K562 (cell line): ENCODE measurements around the gene FBXW12. TPM values are rescaled to one million over a fixed set of nuclear protein-coding genes. Genes with fewer than 3 reads are reported as not detected.

Experiments used
- C11orf30 ChIP-seq: fragments of 450-650 bp; IDR thresholded peaks from 2 replicates; pipeline ENCODE4 v1.6.1; 2016; ENCODE audit warnings: low read depth, mild to moderate bottlenecking
- CBX3 ChIP-seq, 2 experiments: IDR thresholded peaks; 1 replicate in 1 of 2; 2 replicates in 1 of 2; pipeline ENCODE4 v1.6.1; 2012; ENCODE audit warnings: inconsistent platforms in 2 of 2, low read length in 2 of 2, borderline replicate concordance in 1 of 2, control low read depth in 1 of 2
- CHD2 ChIP-seq: IDR thresholded peaks from 2 replicates; pipeline ENCODE4 v1.6.1; 2011; ENCODE audit warnings: low read depth, low read length
- ESRRA ChIP-seq: fragments of 450-650 bp; IDR thresholded peaks from 2 replicates; pipeline ENCODE4 v1.6.1; 2014; ENCODE audit warnings: low read depth, mild to moderate bottlenecking, moderate library complexity, borderline replicate concordance
- FIP1L1 ChIP-seq: fragments of 200-400 bp; formaldehyde crosslinking; IDR thresholded peaks from 2 replicates; pipeline ENCODE4 v1.6.1; 2018; ENCODE audit warnings: mild to moderate bottlenecking, low read depth, low read length; ENCODE audit not compliant: poor library complexity, severe bottlenecking
- FOS ChIP-seq: IDR thresholded peaks from 3 replicates; pipeline ENCODE4 v1.6.1; 2011; ENCODE audit not compliant: insufficient read length; ENCODE audit errors: extremely low read depth
- FOXK2 ChIP-seq, 2 experiments: fragments of 450-650 bp; IDR thresholded peaks in 1 of 2; conservative IDR thresholded peaks in 1 of 2; 2 replicates each; pipeline ENCODE4 v1.6.1; 2016; ENCODE audit warnings: low read depth in 2 of 2, mild to moderate bottlenecking in 1 of 2
- FOXO4 ChIP-seq: fragments of 450-650 bp; formaldehyde crosslinking; IDR thresholded peaks from 2 replicates; pipeline ENCODE4 v1.4.0; 2020; ENCODE audit warnings: mild to moderate bottlenecking, moderate library complexity
- HINFP ChIP-seq: fragments of 450-650 bp; conservative IDR thresholded peaks from 2 replicates; pipeline ENCODE4 v1.6.1; 2016; ENCODE audit warnings: missing genetic modification characterization, low read depth, mild to moderate bottlenecking, control low read depth, missing compliant biosample characterization
- HMG20B ChIP-seq: fragments of 250-450 bp; sonication (Bioruptor Pico); IDR thresholded peaks from 2 replicates; pipeline ENCODE4 v1.5.0; 2021; ENCODE audit warnings: mild to moderate bottlenecking
- NCOA4 ChIP-seq: fragments of 450-650 bp; IDR thresholded peaks from 2 replicates; pipeline ENCODE4 v1.6.1; 2018; ENCODE audit warnings: mild to moderate bottlenecking; ENCODE audit not compliant: partially characterized antibody
- NR2C2 ChIP-seq, 2 experiments: fragments of 200-800 bp in 1 of 2; sonication (Bioruptor generic) in 1 of 2; sonication (generic) in 1 of 2; formaldehyde crosslinking in 1 of 2; IDR thresholded peaks; 2 replicates each; pipeline versions ENCODE4 v1.6.1 to v1.8.0; 2016 to 2022; ENCODE audit warnings: mild to moderate bottlenecking in 1 of 2, missing compliant biosample characterization in 1 of 2, missing genetic modification characterization in 1 of 2, missing genetic modification reagents in 1 of 2
- PHF8 ChIP-seq: fragments of 200-600 bp; sonication (generic); IDR thresholded peaks from 2 replicates; pipeline ENCODE4 v1.6.1; 2012; ENCODE audit warnings: mixed run types, mild to moderate bottlenecking, inconsistent platforms, low read length, moderate library complexity, borderline replicate concordance
- RAD51 ChIP-seq: fragments of 450-650 bp; IDR thresholded peaks from 2 replicates; pipeline ENCODE4 v1.7.1; 2016; ENCODE audit warnings: low read depth, mild to moderate bottlenecking, borderline replicate concordance
- SMARCA4 ChIP-seq: fragments of 450-650 bp; IDR thresholded peaks from 2 replicates; pipeline ENCODE4 v1.6.1; 2016
- TAF15 ChIP-seq: fragments of 200-400 bp; formaldehyde crosslinking; IDR thresholded peaks from 2 replicates; pipeline ENCODE4 v1.6.1; 2017; ENCODE audit warnings: mild to moderate bottlenecking, low read depth, low read length, moderate library complexity
- TFAP4 ChIP-seq: sonication (generic); formaldehyde crosslinking; IDR thresholded peaks from 2 replicates; pipeline ENCODE4 v1.8.0; 2022; ENCODE audit warnings: missing genetic modification reagents, mild to moderate bottlenecking, moderate library complexity, borderline replicate concordance
- ZNF165 ChIP-seq: fragments of 250-450 bp; sonication (Bioruptor Pico); IDR thresholded peaks from 2 replicates; pipeline ENCODE4 v1.4.0; 2020; ENCODE audit warnings: borderline replicate concordance
- ZNF197 ChIP-seq: fragments of 200-800 bp; sonication (Bioruptor generic); IDR thresholded peaks from 2 replicates; pipeline ENCODE4 v1.6.1; 2016; ENCODE audit warnings: low read depth, missing genetic modification characterization, missing compliant biosample characterization
- ZNF253 ChIP-seq: fragments of 250-450 bp; sonication (Bioruptor Pico); conservative IDR thresholded peaks from 2 replicates; pipeline ENCODE4 v1.6.1; 2021; ENCODE audit warnings: mild to moderate bottlenecking
- ZNF639 ChIP-seq, 2 experiments: fragments of 200-800 bp in 1 of 2; sonication (Bioruptor generic) in 1 of 2; sonication (generic) in 1 of 2; formaldehyde crosslinking in 1 of 2; IDR thresholded peaks in 1 of 2; conservative IDR thresholded peaks in 1 of 2; 2 replicates each; pipeline versions ENCODE4 v1.5.0 to v1.6.1; 2016 to 2020; ENCODE audit warnings: missing compliant biosample characterization in 1 of 2, missing genetic modification characterization in 1 of 2, missing genetic modification reagents in 1 of 2
- polyA plus RNA-seq, 8 experiments: library from polyadenylated mRNA; depleted of rRNA in 4 of 8; stranded (reverse) in 5 of 8; unstranded in 3 of 8; fragments of >200 nt; fragmentation: Nextera tagmentation in 2 of 8; fragmentation: Illumina TruSeq in 1 of 8; extraction: Ambion mirVana in 2 of 8; extraction: Trizol in 1 of 8; gene quantifications; 2 replicates each; pipeline versions ENCODE4 v1.2.1 to v1.2.3, GENCODE V29; 2011 to 2014; ENCODE audit warnings: inconsistent platforms in 1 of 8, missing spikeins in 1 of 8
- total RNA-seq, 7 experiments: library from RNA; depleted of rRNA in 6 of 7; stranded (reverse); fragments of >200 nt in 6 of 7; fragmentation: Illumina TruSeq in 2 of 7; extraction: Trizol in 2 of 7; gene quantifications; 2 replicates each; pipeline versions ENCODE4 v1.2.1 to v1.2.3, GENCODE V29; 2011 to 2021; ENCODE audit warnings: low replicate concordance in 1 of 7

FBXW12 gene
- total and polyA plus RNA-seq, 9 of the 15 experiments (the other 6 are each of a cell fraction or from before 2014, with no cell fraction given), result 0.04 to 0.07 (median 0.06) TPM; not detected in 6

GRCh38 chr3:48439820-48440589 lies 68.0 kb downstream of the FBXW12 start, which contains the start of the genes CCDC51 and TMA7 (continued):
- TF ChIP-seq ZNF639 (CRISPR knock-in tag; conservative IDR thresholded peaks at IDR 0.05 in 1 of 2, IDR thresholded peaks at IDR 0.05 in 1 of 2) (peak in 1 of 2 experiments; percentile 78; a peak in 2 of 4 replicates), SMARCA4 (0 out of 2 replicates have a peak, but pooled peaks have one; percentile 17), TAF15 (no peak), NCOA4 (no peak), ESRRA (peak; percentile 37), CBX3 (IDR thresholded peaks at IDR 0.05; ENCODE audit: borderline replicate concordance in 1 of 2, low read length in 2 of 2) (peak in 1 of 2 experiments; percentile 56; a peak in 1 of 3 replicates), RAD51 (peak; percentile 81), CHD2 (peak; percentile 39; the same call in 1 of the 2 replicates), HMG20B (CRISPR knock-in tag) (no peak), ZNF253 (no peak), PHF8 (peak; percentile 91; the same call in 1 of the 2 replicates), C11orf30 (peak; percentile 76), TFAP4 (peak; percentile 82; the same call in 1 of the 2 replicates), ZNF197 (CRISPR knock-in tag) (no peak), NR2C2 (CRISPR knock-in tag; IDR thresholded peaks at IDR 0.05) (peak; percentile 99), NR2C2 (tag; IDR thresholded peaks at IDR 0.05) (peak; percentile 99), FOXK2 (conservative IDR thresholded peaks at IDR 0.05 in 1 of 2, IDR thresholded peaks at IDR 0.05 in 1 of 2; ENCODE audit: low read depth in 2 of 2) (peak in 1 of 2 experiments; percentile 25; a peak in 1 of 4 replicates), FOS (peak; percentile 65), ZNF165 (CRISPR knock-in tag) (0 out of 2 replicates have a peak, but pooled peaks have one; percentile 38), HINFP (tag) (no peak), FOXO4 (CRISPR knock-in tag) (no peak), FIP1L1 (no peak)
